Measurements from ENCODE around the gene CCNI. TPM values are rescaled to one million over a fixed set of nuclear protein-coding genes. Genes with fewer than 3 reads are reported as not detected.
A peak's percentile ranks its signal among the peaks of the same experiment; 100 is the strongest.

CCNI gene
- polyA plus RNA-seq (2012; rRNA removed) = 56.8 and 61.8 TPM in 2 replicates
- polyA plus RNA-seq (2012; cell fraction: cytosol; rRNA removed) = 79.8 and 82.4 TPM in 2 replicates
- 15.0 and 31.1 TPM in 2 replicates for polyA plus RNA-seq (2012; cell fraction: nucleus; rRNA removed)

DNA sequence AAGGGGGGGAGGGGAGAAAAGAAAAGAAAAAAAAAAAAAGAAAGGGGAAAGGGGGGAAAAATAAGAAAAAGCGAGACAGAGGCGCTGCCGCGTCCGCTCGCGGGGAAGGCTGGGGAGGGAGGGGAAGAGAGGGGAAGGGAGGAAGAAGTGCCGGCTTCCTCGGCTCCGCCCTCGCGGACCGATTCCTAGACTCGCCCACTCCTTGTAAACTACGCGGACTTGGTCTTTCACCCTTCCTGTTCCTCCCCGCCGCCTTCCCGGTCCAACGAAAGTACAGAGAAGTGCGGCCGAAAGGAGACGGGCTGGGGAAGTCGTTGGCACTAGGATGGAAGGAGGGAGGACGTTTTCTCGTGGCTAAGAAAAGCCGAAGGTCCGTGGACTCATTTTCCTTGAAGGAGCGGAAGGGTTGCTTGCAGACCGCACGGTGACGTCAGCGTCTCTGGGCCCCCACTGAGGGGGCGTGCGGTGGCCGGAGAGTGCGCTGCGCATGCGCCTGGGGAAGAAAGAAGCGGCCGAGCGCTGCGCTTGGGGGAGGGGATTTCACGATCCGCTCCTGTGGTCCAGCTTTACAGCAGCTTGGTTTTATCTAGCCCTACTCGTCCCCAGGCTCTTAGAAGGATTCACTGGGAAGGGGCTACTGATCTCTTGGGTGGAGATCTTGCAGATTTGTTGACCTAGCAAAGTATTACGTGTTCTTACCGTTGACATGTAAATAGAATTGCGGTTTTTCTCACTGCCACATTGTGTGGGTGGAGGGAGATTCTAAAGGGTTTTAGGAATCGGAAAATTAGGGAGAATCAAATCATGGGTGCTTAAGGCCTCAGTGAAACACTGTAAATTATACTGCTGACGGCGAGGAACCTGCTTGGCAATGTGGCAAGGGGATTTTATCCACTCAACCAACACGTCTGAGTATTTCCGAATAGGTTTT, at the start of gene CCNI:
TSS of gene CCNI (minus strand) at position 121 of the 931 bp plus-strand sequence. CDS start 9,627 bp downstream, outside the sequence.
- 3% methylated on average over 45 of the region's 54 CpGs for WGBS (ENCODE audit: low lambda C conversion rate)
- Histone ChIP-seq H3K79me2 (ENCODE audit: insufficient read depth) (peaks cover 63% of the 10 kb centered on the region), H3K27ac (ENCODE audit: low read depth in 2 of 2, low read length in 1 of 2) (peak within 1 kb of the TSS; percentile 96 to 99)

More for the DNA sequence above, at the start of gene CCNI:
- DNase-seq = peak; percentile 94
- Histone ChIP-seq H4K20me1 (ENCODE audit: insufficient read depth) (peaks cover 38% of the 10 kb centered on the region), H3F3A (replicated peaks; ENCODE audit: insufficient read depth) (peaks cover 5% of the 10 kb centered on the region), H3K9ac (peak within 1 kb of the TSS; percentile 98), H3K36me3 (replicated peaks in 1 of 2; ENCODE audit: control insufficient read depth in 1 of 2, insufficient read depth in 2 of 2, low read length in 1 of 2) (peaks cover 0 to 6% of the 10 kb centered on the region in 2 experiments), H3K4me3 (ENCODE audit: low read depth in 2 of 2, low read length in 1 of 2) (peak within 1 kb of the TSS; percentile 68 to 83), H3K4me2 (peak within 1 kb of the TSS; percentile 94), H3K4me1 (ENCODE audit: control insufficient read depth in 1 of 2, insufficient read depth in 2 of 2, low read depth in 1 of 2, low read length in 1 of 2) (peaks cover 4 to 9% of the 10 kb centered on the region in 2 experiments; a peak in 2 of 4 replicates), H3K27me3 (ENCODE audit: insufficient read depth) (no peaks in the 10 kb centered on the region), H2AFZ (ENCODE audit: low read depth) (peak within 1 kb of the TSS; percentile 75; the same call in 1 of the 2 replicates), H3K9me3 (no peaks in the 10 kb centered on the region), H3K9me2 (no peaks in the 10 kb centered on the region)
- TF ChIP-seq ELF1 (IDR thresholded peaks at IDR 0.05) (peak; percentile 75), RCOR1 (IDR thresholded peaks at IDR 0.05; ENCODE audit: low read length) (no peak), TCF12 (IDR thresholded peaks at IDR 0.05) (peak; percentile 22), MXI1 (IDR thresholded peaks at IDR 0.05; ENCODE audit: low read depth, low read length) (peak; percentile 39; the same call in 1 of the 2 replicates), YY1 (IDR thresholded peaks at IDR 0.05; ENCODE audit: low read depth) (peak; percentile 67; the same call in 1 of the 2 replicates), PBX3 (IDR thresholded peaks at IDR 0.05) (peak; percentile 84), JUND (IDR thresholded peaks at IDR 0.05) (peak; percentile 69), TAF1 (IDR thresholded peaks at IDR 0.05; ENCODE audit: borderline replicate concordance, low read depth, low read length) (peak; percentile 84), POLR2AphosphoS5 (IDR thresholded peaks at IDR 0.05; ENCODE audit: low read depth, low read length) (peak; percentile 85), EZH2phosphoT487 (IDR thresholded peaks at IDR 0.05; ENCODE audit: borderline replicate concordance, low read depth) (no peak), MEF2A (IDR thresholded peaks at IDR 0.05; ENCODE audit: borderline replicate concordance, low read depth) (no peak), TEAD4 (IDR thresholded peaks at IDR 0.05; ENCODE audit: borderline replicate concordance, insufficient read depth) (0 out of 2 replicates have a peak, but pooled peaks have one; percentile 7), NRF1 (IDR thresholded peaks at IDR 0.05; ENCODE audit: low read depth, low read length) (peak; percentile 95), FOSL2 (IDR thresholded peaks at IDR 0.05; ENCODE audit: borderline replicate concordance, low read depth) (peak; percentile 45; the same call in 1 of the 2 replicates), CHD2 (IDR thresholded peaks at IDR 0.05; ENCODE audit: low read length, partially characterized antibody) (peak; percentile 96), SIN3A (IDR thresholded peaks at IDR 0.05; ENCODE audit: borderline replicate concordance, low read depth, low read length) (peak; percentile 17; the same call in 1 of the 2 replicates), GATA2 (CRISPR knock-in tag; IDR thresholded peaks at IDR 0.05) (peak; percentile 46; the same call in 1 of the 2 replicates), RFX5 (IDR thresholded peaks at IDR 0.05; ENCODE audit: low read length) (peak; percentile 44), FOXM1 (IDR thresholded peaks at IDR 0.05; ENCODE audit: low read depth) (no peak), GABPA (IDR thresholded peaks at IDR 0.05; ENCODE audit: low read depth) (peak; percentile 54), USF2 (IDR thresholded peaks at IDR 0.05; ENCODE audit: borderline replicate concordance, low read depth, low read length) (no peak), EP300 (IDR thresholded peaks at IDR 0.05; ENCODE audit: borderline replicate concordance in 1 of 2, low read depth in 1 of 2, low read length in 1 of 2) (peak; percentile 40 to 50; a peak in 2 of 4 replicates), FOXJ3 (CRISPR knock-in tag; IDR thresholded peaks at IDR 0.05) (0 out of 2 replicates have a peak, but pooled peaks have one; percentile 24)
- TF ChIP-seq, protein P1, sequence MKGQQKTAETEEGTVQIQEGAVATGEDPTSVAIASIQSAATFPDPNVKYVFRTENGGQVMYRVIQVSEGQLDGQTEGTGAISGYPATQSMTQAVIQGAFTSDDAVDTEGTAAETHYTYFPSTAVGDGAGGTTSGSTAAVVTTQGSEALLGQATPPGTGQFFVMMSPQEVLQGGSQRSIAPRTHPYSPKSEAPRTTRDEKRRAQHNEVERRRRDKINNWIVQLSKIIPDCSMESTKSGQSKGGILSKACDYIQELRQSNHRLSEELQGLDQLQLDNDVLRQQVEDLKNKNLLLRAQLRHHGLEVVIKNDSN (IDR thresholded peaks at IDR 0.05; ENCODE audit: borderline replicate concordance, low read depth) = no peak
- TF ChIP-seq, protein P2, sequence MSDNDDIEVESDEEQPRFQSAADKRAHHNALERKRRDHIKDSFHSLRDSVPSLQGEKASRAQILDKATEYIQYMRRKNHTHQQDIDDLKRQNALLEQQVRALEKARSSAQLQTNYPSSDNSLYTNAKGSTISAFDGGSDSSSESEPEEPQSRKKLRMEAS (IDR thresholded peaks at IDR 0.05; ENCODE audit: low read depth) = peak; percentile 58; the same call in 1 of the 2 replicates
- TF ChIP-seq, protein P3, sequence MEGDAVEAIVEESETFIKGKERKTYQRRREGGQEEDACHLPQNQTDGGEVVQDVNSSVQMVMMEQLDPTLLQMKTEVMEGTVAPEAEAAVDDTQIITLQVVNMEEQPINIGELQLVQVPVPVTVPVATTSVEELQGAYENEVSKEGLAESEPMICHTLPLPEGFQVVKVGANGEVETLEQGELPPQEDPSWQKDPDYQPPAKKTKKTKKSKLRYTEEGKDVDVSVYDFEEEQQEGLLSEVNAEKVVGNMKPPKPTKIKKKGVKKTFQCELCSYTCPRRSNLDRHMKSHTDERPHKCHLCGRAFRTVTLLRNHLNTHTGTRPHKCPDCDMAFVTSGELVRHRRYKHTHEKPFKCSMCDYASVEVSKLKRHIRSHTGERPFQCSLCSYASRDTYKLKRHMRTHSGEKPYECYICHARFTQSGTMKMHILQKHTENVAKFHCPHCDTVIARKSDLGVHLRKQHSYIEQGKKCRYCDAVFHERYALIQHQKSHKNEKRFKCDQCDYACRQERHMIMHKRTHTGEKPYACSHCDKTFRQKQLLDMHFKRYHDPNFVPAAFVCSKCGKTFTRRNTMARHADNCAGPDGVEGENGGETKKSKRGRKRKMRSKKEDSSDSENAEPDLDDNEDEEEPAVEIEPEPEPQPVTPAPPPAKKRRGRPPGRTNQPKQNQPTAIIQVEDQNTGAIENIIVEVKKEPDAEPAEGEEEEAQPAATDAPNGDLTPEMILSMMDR (IDR thresholded peaks at IDR 0.05) = no peak
- ChIA-PET POLR2A (interaction anchor here (1.0 to 1.6 kb wide), 3 partner anchors 9 to 82 kb away, joined by 3 to 5 read pairs (median 4); no protein-coding TSS in a partner anchor), CTCF (interaction anchor here (4.8 kb wide), 1 partner anchor 20 kb away, joined by 18 read pairs; no protein-coding TSS in a partner anchor)

All from SK-N-SH (cell line).